Activated CD4-positive, CD25-positive, alpha-beta regulatory T cell treated with anti-CD3 and anti-CD28 coated beads, Interleukin-2, amount 50 U/mL, for 24 hours (primary cell): ENCODE results near the gene DPF1.
"Not testable (repeated sequence)": the region's sequence is repeated elsewhere in the genome, so short reads cannot be mapped to it uniquely, and the experiment has no call there.

Source experiments
- ATAC-seq, 2 donors: fragments of 150-1000 bp; cut with Tn5 transposase; one replicate each; pipeline ENCODE4 v1.10.0; 2021; ENCODE audit warnings: mild to moderate bottlenecking in 1 of 2, moderate library complexity in 1 of 2

The DPF1 gene

GRCh38 chr19:38224014-38224862 lies at the start of gene DPF1:
Gene DPF1 (minus strand): TSS chr19:38224222. CDS start chr19:38224142, 80 bp downstream.
- peak; percentile 84 to 86 for ATAC-seq

- ATAC-seq, result no peak
These were observed 49.5 kb upstream of the DPF1 start for GRCh38 chr19:38273499-38273898.

- ATAC-seq, result no peak
These were observed 46.7 kb upstream of the DPF1 start for GRCh38 chr19:38270587-38271167.

GRCh38 chr19:38268539-38268938 lies 44.5 kb upstream of the DPF1 start:
- ATAC-seq, result no peak

GRCh38 chr19:38267761-38268483 lies 43.9 kb upstream of the DPF1 start:
- ATAC-seq, result no peak

GRCh38 chr19:38266981-38267597 lies 43.1 kb upstream of the DPF1 start:
- ATAC-seq, result no peak

- ATAC-seq, result no peak
These were observed 42.0 kb upstream of the DPF1 start for GRCh38 chr19:38265921-38266429.

GRCh38 chr19:38265213-38265861 lies 41.3 kb upstream of the DPF1 start:
- no peak for ATAC-seq

GRCh38 chr19:38264486-38265212 lies 40.6 kb upstream of the DPF1 start, which contains the start of gene SPINT2:
Gene SPINT2 (plus strand): TSS chr19:38264573. CDS start chr19:38264893, 320 bp downstream.
- ATAC-seq, result peak; percentile 22 to 54

GRCh38 chr19:38263689-38264485 lies 39.9 kb upstream of the DPF1 start:
- ATAC-seq, result peak; percentile 83 to 84

GRCh38 chr19:38262585-38263268 lies 38.7 kb upstream of the DPF1 start:
- no peak for ATAC-seq

GRCh38 chr19:38261942-38262341 lies 37.9 kb upstream of the DPF1 start:
- ATAC-seq, result not testable (repeated sequence)

GRCh38 chr19:38255383-38256014 lies 31.5 kb upstream of the DPF1 start:
- no peak for ATAC-seq

GRCh38 chr19:38253788-38254187 lies 29.8 kb upstream of the DPF1 start:
- ATAC-seq, result no peak

- ATAC-seq, result no peak
These were observed 29.1 kb upstream of the DPF1 start for GRCh38 chr19:38252941-38253691.

GRCh38 chr19:38252385-38252784 lies 28.4 kb upstream of the DPF1 start:
- ATAC-seq, result no peak

- ATAC-seq, result no peak
These were observed 27.6 kb upstream of the DPF1 start for GRCh38 chr19:38251564-38252051.

GRCh38 chr19:38250821-38251563 lies 27.0 kb upstream of the DPF1 start:
- no peak for ATAC-seq
